LNCAP (cell line): ENCODE data around the gene PSTPIP2.
A peak's percentile ranks its signal among the peaks of the same experiment; 100 is the strongest.

Source experiments
- TF ChIP-seq, protein P1 (sequence below): fragments of 450-650 bp; IDR thresholded peaks from 2 replicates; pipeline ENCODE4 v1.5.1; 2017; ENCODE audit warnings: mild to moderate bottlenecking

Gene PSTPIP2

DNA sequence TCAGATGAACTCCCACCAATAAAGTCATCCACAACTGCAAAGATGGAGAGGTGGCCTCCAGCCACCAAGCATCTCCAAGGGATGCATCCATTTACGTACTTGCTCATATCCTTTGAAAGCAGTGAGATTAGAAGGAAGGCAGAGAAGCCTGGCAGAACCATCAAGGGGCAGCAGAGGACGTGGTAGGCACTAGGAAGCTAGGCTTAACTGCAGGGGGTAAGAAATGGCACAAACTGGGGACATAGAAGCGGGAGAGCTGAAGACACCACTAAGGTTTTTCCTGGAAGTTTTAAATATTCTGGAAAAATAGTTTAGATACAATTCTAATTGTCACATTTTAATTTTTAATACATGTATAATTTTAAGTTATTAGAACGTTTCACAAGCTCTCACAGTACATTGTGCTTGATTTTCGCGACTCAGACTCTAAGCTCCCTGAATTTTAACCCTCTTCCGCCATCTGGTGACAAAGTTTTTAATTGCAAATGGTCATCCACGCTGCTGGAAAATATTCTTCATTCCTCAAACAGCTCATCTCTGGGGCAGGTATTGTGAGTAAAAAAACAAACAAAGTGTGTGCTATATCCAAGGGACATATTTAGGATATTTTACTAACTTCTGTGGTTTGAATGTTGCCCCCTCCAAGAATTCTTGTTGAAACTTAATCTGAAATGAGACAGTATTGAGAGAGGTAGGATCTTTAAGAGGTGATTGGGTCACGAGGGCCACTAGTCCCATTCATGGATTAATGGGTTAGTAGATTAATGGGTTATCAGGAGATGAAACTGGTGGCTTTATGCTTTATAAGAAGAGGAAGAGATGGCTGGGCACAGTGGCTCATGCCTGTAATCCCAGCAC, 1.6 kb upstream of the PSTPIP2 start:
- TF ChIP-seq, protein P1, sequence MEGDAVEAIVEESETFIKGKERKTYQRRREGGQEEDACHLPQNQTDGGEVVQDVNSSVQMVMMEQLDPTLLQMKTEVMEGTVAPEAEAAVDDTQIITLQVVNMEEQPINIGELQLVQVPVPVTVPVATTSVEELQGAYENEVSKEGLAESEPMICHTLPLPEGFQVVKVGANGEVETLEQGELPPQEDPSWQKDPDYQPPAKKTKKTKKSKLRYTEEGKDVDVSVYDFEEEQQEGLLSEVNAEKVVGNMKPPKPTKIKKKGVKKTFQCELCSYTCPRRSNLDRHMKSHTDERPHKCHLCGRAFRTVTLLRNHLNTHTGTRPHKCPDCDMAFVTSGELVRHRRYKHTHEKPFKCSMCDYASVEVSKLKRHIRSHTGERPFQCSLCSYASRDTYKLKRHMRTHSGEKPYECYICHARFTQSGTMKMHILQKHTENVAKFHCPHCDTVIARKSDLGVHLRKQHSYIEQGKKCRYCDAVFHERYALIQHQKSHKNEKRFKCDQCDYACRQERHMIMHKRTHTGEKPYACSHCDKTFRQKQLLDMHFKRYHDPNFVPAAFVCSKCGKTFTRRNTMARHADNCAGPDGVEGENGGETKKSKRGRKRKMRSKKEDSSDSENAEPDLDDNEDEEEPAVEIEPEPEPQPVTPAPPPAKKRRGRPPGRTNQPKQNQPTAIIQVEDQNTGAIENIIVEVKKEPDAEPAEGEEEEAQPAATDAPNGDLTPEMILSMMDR = peak; percentile 67

DNA sequence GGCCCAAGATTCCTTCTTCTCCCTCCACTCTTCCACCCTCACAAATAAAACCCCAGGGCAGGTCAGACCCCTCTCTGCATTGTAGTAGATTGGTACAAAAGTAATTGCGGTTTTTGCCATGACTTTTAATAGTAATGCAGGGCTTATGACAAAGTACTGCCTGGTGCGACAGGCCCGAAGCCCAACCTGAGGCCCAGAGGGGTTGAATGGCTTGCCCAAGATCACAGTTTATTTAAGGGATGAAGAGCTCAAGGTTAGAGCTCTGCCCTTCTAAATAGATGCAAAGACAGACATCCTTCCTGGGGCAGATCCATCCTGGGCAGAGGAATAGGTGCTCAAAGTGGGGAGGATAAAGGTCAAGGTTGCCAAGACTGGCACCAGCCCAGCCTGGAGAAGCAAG, 899 bp upstream of the PSTPIP2 start:
- TF ChIP-seq, protein P1 = no peak

DNA sequence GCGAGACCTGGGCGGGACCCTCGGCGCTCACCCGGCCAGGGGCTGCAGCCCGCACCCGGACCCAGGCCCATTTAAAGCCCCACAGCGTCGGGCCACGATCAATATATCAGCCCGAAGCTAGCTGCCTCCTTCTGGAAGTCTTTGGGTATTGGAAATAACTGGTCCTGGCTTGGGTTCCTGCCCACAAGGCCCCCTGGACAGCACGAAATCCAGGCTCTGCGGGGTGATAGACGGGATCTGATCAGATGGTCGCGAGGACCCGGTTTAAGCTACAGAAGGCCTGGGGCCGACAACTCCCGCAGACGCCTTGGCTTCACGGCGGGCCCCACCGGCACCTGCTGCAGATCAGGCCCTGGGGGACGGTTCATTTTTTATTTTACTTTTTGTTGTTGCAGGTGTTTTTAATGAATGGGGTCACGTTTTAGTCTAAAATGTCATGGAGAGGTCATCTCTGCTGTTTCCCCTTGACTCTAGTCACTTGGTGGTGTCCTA, 362 bp upstream of the PSTPIP2 start:
- TF ChIP-seq, protein P1 = no peak

- TF ChIP-seq, protein P1 = no peak
Measured at GRCh38 chr18:46070815-46071652, 1.0 kb downstream of the PSTPIP2 start.

DNA sequence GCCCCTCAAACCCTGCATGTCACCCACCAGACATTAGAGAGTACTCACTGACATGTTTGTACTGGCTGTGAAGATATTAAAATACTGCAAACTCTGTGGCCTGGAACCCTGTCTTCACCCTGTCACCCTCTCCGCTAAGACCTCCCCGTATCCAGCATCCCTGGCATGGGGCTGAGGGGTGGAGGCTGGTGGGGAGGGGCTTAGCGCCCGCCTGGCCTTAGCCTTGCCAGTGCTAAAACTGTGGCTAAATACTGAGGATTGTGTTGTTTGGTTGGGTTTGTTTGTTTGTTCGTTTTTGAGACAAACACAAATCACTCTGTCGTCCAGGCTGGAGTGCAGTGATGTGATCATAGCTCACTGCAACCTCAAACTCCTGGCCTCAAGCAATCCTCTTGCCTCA, 1.8 kb downstream of the PSTPIP2 start:
- TF ChIP-seq, protein P1 = no peak

DNA sequence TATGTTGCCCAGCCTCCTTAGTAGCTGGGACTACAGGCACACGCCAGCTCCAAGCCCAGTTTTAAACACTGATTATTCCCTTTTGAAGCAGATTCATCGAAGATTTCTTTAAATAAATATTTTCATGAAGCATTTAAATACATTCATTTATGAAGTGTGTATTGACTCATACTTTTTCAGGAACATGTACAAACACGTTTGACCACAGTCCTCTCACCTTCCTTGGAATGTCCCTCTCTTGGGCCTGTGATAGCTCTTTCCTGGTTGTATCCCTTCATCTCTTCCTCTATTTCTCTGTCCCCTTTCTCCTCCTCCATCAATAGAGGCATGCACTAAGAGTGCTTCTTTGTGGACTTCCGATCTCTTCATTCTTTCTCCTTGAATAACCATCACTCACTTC, 2.5 kb downstream of the PSTPIP2 start:
- TF ChIP-seq, protein P1 = no peak

DNA sequence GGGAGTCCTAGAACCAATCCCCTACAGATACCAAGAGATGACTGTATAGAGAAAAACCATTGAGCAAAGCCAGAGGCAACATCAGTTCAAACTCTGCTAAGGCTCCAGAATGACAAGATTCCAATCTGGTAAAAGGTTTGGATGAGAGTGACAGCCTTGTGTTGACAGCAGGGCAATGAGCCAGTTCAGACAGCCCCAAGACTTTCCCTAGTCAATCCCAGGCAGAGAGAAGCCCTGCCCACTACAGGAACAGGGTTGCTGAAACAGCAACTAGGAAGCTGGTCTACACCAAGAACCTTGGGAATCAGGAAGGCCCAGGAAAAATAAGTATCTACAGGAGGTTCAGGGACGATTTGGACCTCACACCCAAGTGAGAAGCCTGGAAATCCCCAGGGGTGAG, 3.3 kb downstream of the PSTPIP2 start:
- TF ChIP-seq, protein P1 = no peak
